PC-3 (cell line): Measurements from ENCODE around the gene PPARG.

ENCODE experiments used
- CTCF ChIP-seq: fragments of 300-600 bp; sonication (generic); conservative IDR thresholded peaks from 2 replicates; pipeline ENCODE4 v1.5.1; 2017; ENCODE audit warnings: antibody characterized with exemption, low read depth, mild to moderate bottlenecking, low read length
- EZH2 ChIP-seq: fragments of 300-600 bp; sonication (generic); IDR thresholded peaks from one replicate; pipeline ENCODE4 v1.6.1; 2017; ENCODE audit warnings: antibody characterized with exemption, mild to moderate bottlenecking, low read length; ENCODE audit not compliant: unreplicated experiment
- EZH2phosphoT487 ChIP-seq: fragments of 300-600 bp; sonication (generic); IDR thresholded peaks from 2 replicates; pipeline ENCODE4 v1.6.1; 2018; ENCODE audit warnings: mild to moderate bottlenecking, antibody characterized with exemption, low read length, borderline replicate concordance

- TF ChIP-seq CTCF: no peak
- no peak for TF ChIP-seq EZH2phosphoT487
- no peak for TF ChIP-seq EZH2
Observed at GRCh38 chr3:12465836-12466225, 177.0 kb downstream of the PPARG start.
